SU-DHL-6 (cell line): Measurements from ENCODE around the gene CANT1.

ENCODE experiments used
- H2AFZ ChIP-seq: fragments of 200-600 bp; sonication (generic); 2 replicates; pipeline ENCODE4 v1.6.1; 2014; ENCODE audit warnings: low read depth, mild to moderate bottlenecking, moderate library complexity, mixed read lengths, antibody characterized with exemption, low read length; ENCODE audit not compliant: severe bottlenecking
- H3F3A ChIP-seq: fragments of 200-600 bp; shearing (Covaris generic); 2 replicates; pipeline ENCODE4 v1.6.0; 2016; ENCODE audit warnings: antibody characterized with exemption, mild to moderate bottlenecking; ENCODE audit not compliant: insufficient read depth
- H3K27ac ChIP-seq: fragments of 200-600 bp; sonication (generic); 2 replicates; pipeline ENCODE4 v1.5.1; 2016; ENCODE audit warnings: low read depth, mild to moderate bottlenecking, low read length, moderate library complexity, mixed read lengths
- H3K27me3 ChIP-seq: fragments of 200-600 bp; sonication (generic), shearing (Covaris generic); 2 replicates; pipeline ENCODE4 v1.6.0; 2014; ENCODE audit warnings: mild to moderate bottlenecking, low read length
- H3K36me3 ChIP-seq: fragments of 200-600 bp; sonication (generic); 2 replicates; pipeline ENCODE4 v1.6.1; 2014; ENCODE audit warnings: mild to moderate bottlenecking, low read length, mixed read lengths
- H3K4me2 ChIP-seq: fragments of 300-600, 200-600 bp; shearing (Covaris generic), sonication (generic); 2 replicates; pipeline ENCODE4 v1.6.0; 2014; ENCODE audit warnings: low read length, low read depth, mild to moderate bottlenecking; ENCODE audit not compliant: poor library complexity, severe bottlenecking
- H3K4me3 ChIP-seq: fragments of 200-600 bp; sonication (generic); 2 replicates; pipeline ENCODE4 v1.5.1; 2014; ENCODE audit warnings: antibody characterized with exemption, low read length, mild to moderate bottlenecking, mixed read lengths; ENCODE audit not compliant: insufficient read depth, poor library complexity, severe bottlenecking
- H3K79me2 ChIP-seq: fragments of 200-600 bp; sonication (generic); 2 replicates; pipeline ENCODE4 v1.6.1; 2014; ENCODE audit warnings: mild to moderate bottlenecking, low read length, moderate library complexity; ENCODE audit not compliant: insufficient read depth
- H3K9ac ChIP-seq: fragments of 200-600 bp; sonication (generic); 2 replicates; pipeline ENCODE4 v1.7.0; 2014; ENCODE audit warnings: mild to moderate bottlenecking, low read length
- H3K9me2 ChIP-seq: fragments of 200-600 bp; sonication (generic); replicated peaks from 2 replicates; pipeline ENCODE4 v1.6.1; 2014; ENCODE audit warnings: low read length; ENCODE audit not compliant: insufficient read depth
- H3K9me3 ChIP-seq: fragments of 200-600 bp; sonication (generic); 2 replicates; pipeline ENCODE4 v1.6.1; 2014; ENCODE audit warnings: low read length, mixed read lengths; ENCODE audit not compliant: insufficient read depth
- H4K20me1 ChIP-seq: fragments of 200-600 bp; sonication (generic); 2 replicates; pipeline ENCODE4 v1.6.1; 2014; ENCODE audit warnings: low read depth, mild to moderate bottlenecking, antibody characterized with exemption, low read length, moderate library complexity, mixed read lengths
- CTCF ChIP-seq: fragments of 200-600 bp; sonication (generic); IDR thresholded peaks from one replicate; pipeline ENCODE4 v1.5.1; 2017; ENCODE audit warnings: antibody characterized with exemption, mild to moderate bottlenecking, low read length, moderate library complexity; ENCODE audit not compliant: insufficient read depth, poor library complexity, severe bottlenecking
- EZH2phosphoT487 ChIP-seq: fragments of 200-600 bp; sonication (generic), shearing (Covaris generic); conservative IDR thresholded peaks from 2 replicates; pipeline ENCODE4 v1.6.1; 2018; ENCODE audit warnings: mild to moderate bottlenecking, antibody characterized with exemption, low read length, moderate library complexity, mixed read lengths

The CANT1 gene

GRCh38 chr17:79044462-79044861, 34.9 kb upstream of the CANT1 start:
- TF ChIP-seq CTCF (no peak), EZH2phosphoT487 (no peak)
- Histone ChIP-seq H3K27ac (no peak overlapping the region), H2AFZ (no peak overlapping the region), H3K79me2 (no peaks in the 10 kb centered on the region), H3K9ac (no peak overlapping the region), H3K4me2 (no peak overlapping the region), H4K20me1 (no peaks in the 10 kb centered on the region), H3K9me2 (no peaks in the 10 kb centered on the region), H3F3A (no peaks in the 10 kb centered on the region), H3K36me3 (no peaks in the 10 kb centered on the region), H3K9me3 (no peaks in the 10 kb centered on the region), H3K27me3 (no peaks in the 10 kb centered on the region), H3K4me3 (no peak overlapping the region)

- no peak for TF ChIP-seq EZH2phosphoT487
- no peak for TF ChIP-seq CTCF
- Histone ChIP-seq H2AFZ (no peak overlapping the region), H3K4me2 (no peak overlapping the region), H3F3A (no peaks in the 10 kb centered on the region), H3K79me2 (no peaks in the 10 kb centered on the region), H4K20me1 (no peaks in the 10 kb centered on the region), H3K27me3 (no peaks in the 10 kb centered on the region), H3K27ac (no peak overlapping the region), H3K36me3 (no peaks in the 10 kb centered on the region), H3K9ac (no peak overlapping the region), H3K9me2 (no peaks in the 10 kb centered on the region), H3K4me3 (no peak overlapping the region), H3K9me3 (no peaks in the 10 kb centered on the region)
Measured at GRCh38 chr17:79043931-79044320, 34.4 kb upstream of the CANT1 start.

- no peak overlapping the region for H3K4me3 ChIP-seq
- no peak overlapping the region for H3K9ac ChIP-seq
- TF ChIP-seq CTCF (no peak), EZH2phosphoT487 (no peak)
- no peaks in the 10 kb centered on the region for H3K27me3 ChIP-seq
- no peaks in the 10 kb centered on the region for H3K36me3 ChIP-seq
- no peak overlapping the region for H3K27ac ChIP-seq
- H3F3A ChIP-seq, result no peaks in the 10 kb centered on the region
- no peaks in the 10 kb centered on the region for H4K20me1 ChIP-seq
- H3K4me2 ChIP-seq, result no peak overlapping the region
- no peak overlapping the region for H2AFZ ChIP-seq
- H3K79me2 ChIP-seq, result no peaks in the 10 kb centered on the region
- H3K9me2 ChIP-seq, result no peaks in the 10 kb centered on the region
- no peaks in the 10 kb centered on the region for H3K9me3 ChIP-seq
Measured at GRCh38 chr17:79043191-79043930, 33.8 kb upstream of the CANT1 start.
